ENCODE measurements around the gene BCAS3.
A peak's percentile ranks its signal among the peaks of the same experiment; 100 is the strongest.
"Not testable (repeated sequence)": the region's sequence is repeated elsewhere in the genome, so short reads cannot be mapped to it uniquely, and the experiment has no call there.

The BCAS3 gene

DNA sequence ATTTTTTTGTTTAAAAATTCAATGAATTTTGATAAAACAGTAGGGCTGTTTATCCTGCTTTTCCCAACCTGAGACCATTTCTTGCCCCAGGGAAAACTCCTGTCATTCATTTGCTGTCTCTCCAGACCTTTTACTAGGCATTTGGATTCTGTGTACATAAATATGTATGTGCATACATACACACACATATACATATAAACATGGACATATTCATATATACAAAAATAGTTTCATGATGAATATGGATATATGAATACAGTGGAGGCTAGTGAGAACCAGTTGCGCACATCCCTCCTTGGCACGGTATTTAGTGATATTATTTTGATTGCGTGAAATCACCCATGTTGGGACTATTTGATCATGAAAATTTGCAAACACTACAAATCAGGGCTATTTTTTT is 269.9 kb downstream of the BCAS3 start:
- no peak for DNase-seq

DNA sequence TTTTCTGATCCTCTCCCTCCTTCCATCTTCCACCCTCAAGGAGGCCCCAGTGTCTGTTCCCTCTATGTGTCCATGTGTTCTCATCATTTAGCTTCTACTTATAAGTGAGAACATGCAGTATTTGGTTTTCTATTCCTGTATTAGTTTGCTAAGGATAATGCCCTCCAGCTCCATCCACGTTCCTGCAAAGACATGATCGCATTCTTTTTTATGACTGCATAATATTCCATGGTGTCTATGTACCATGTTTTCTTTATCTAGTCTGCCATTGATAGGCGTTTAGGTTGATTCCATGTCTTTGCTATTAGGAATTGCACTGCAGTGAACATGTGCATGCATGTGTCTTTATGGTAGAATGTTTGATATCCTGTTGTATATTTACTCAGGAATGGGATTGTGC is 275.1 kb downstream of the BCAS3 start:
- no peak for DNase-seq

DNA sequence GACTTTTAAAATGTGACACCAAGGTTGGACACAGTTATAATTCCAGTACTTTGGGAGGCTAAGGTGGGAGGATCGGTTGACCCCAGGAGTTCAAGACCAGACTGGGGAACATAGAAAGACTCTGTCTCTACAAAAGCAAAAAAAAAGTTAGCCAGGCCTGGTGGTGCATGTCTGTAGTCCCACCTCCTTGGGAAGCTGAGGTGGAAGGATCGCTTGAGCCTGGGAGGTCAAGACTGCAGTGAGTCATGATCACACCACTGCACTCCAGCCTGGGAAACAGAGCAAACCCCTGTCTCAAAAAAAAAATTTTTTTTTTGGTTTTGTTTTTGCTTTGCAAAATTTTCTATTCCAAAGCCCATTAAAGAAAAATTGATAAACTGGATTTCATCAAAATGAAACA is 281.4 kb downstream of the BCAS3 start:
- no peak for DNase-seq

DNA sequence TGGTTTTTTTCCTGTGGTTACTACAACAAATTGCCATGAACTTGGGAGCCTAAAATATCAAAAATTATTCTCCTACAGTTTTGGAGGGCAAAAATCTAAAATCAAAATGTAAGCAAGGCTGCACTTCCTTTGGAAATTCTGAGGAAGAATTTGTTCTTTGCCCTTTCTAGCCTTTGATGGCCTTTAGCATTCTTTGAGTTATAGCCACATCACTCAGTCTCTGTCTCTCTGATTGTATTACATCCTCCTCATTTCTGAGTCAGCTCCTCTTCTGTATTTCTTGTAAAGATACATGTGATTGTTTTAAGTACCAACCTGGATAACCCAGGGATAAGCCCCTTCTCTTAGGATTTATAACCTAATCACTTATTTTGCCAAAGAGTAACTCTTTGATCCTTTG is 282.0 kb downstream of the BCAS3 start:
- DNase-seq, result no peak

DNA sequence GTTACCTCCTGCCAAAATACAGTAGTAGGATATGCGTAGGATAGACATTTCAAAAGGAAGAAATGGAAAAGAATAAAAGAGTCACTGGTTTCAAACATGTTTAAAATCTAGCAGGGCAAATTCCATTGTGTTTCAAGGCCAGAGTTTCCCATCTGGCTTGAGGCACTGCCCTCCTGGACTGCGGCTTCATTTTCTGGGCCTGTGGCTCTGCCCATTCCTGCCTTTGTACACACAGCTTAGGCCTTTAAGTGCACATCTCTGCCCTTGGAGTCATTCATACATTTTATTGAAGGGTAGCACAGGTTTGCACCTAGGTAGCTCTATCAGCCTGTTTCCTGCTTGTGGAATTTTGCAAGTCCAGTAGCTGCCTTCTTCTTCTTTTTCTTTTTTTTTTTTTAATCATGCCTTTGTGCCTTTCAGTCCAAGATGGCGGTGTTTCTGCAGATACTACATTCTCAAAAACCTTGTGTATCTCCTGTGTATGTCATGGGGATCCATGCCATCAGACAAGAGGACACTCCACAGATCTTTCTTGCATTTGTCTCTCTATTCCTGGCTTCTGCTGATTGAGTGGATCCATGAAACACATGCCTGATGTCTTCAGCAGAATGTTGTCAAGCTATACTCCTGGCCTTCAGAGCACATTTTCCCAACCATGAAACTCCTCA is 282.9 kb downstream of the BCAS3 start:
- no peak for DNase-seq

DNA sequence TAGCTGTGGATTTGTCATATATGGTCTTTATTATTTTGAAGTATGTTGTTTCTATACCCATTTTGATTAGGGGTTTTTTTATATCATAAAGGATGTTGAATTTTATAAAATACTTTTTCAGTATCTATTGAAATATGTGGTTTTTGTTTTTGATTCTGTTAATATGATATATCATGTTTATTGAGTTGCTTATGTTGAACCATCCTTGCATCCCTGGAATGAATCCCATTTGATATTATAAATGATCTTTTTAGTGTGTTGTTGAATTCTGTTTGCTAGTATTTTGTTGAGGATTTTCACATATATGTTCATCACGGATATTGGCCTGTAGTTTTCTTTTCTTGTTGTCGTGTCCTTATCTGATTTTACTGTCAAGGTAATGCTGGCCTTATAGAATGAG is 286.5 kb downstream of the BCAS3 start:
- DNase-seq, result no peak

DNA sequence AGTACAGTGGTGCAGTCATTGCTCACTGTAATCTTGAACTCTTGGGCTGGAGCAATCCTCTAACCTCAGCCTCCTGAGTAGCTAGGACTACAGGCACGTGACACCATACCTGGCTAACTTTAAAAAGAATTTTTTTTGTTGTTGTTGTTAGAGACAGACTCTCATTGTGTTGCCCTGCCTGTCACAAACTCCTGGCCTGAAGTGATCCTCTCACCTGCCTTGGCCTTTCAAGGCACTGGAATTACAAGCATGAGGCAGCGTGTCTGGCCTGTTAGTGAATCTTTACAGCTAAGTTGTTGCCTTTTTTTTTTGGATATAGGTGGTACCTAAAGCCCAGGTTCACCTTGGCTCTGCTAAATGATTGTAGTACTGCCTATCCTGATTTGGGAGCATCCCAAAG is 290.6 kb downstream of the BCAS3 start:
- DNase-seq, result no peak

DNA sequence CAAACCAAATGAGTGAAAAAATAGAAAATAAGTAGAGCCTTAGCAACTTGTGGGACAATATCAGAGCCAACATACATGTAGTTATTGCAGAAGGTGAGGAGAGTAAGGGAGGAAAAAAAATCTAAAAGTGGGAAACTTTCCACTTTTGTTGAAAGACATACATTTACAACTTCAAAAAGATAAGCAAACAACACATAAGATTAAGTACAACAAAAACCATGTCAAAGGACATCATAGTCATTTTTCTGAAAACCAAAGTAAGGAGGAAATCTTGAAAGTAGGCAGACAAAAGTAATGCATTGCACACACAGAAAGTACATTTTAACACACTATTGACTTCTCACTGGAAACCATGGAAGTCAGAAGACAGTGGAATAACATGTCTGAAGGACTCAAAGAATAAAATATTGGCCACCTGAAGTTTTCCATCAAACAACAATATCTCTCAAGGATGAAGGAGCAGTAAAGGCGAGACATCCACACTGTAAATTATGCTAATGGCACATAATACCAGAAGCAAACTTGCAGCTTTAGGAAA is 291.9 kb downstream of the BCAS3 start:
- DNase-seq, result no peak

DNA sequence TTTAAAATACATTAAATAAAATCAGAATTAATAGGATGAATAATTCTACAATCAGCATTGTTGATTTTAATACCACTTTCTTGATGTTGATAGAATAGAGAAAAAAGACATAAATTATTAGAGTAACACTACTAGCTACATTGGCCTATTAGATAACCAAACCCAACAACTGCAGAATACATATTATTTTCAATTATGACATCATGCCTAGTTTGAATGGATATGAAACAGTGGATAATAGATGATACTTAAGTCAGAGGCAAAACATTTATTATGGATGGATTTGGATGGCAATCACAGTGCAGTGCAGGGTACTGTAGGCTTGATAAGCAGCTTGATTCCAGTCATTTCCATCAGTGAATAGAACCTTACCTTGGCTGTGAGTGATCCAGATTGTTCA is 293.1 kb downstream of the BCAS3 start:
- DNase-seq, result no peak

DNA sequence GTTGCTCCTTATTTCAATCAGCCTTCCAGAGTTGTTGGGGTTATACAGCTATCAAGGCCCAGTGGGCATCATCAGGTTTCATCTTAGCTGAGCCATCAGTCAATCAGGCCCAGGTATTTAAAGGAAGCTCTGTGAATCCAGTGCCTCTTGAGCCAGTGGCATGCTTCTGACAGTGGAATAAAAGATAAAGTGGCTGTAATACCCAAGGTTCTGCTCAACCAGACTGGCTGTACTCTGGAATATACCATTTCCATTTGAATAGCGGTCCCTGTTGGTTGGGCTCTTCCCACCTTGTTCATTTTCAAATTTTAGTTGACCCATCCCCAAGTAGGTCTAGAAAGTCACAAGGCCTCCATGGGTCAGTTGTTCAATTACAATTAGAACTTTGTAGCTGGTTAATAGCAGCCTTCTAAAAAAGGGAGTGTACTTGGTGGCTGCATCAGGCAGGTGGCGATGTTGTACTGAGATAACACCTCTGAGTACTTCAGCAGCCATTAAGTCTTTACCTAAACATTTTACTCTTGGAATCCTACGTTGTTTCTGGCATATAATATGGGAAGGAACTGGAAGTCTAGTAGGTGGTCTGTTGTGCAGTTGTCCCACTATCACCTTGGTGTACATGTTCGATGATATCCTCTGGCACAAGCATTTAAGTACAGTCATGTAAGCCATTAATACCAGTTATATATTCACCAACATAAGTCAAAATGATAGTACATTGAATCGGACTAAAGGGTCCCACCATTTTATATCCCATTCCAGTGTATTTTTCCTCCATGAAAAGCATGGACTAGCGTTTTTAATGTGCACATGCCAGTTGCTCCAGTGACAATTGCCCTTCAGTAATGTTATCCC is 294.1 kb downstream of the BCAS3 start:
- peak; percentile 63 for DNase-seq

DNA sequence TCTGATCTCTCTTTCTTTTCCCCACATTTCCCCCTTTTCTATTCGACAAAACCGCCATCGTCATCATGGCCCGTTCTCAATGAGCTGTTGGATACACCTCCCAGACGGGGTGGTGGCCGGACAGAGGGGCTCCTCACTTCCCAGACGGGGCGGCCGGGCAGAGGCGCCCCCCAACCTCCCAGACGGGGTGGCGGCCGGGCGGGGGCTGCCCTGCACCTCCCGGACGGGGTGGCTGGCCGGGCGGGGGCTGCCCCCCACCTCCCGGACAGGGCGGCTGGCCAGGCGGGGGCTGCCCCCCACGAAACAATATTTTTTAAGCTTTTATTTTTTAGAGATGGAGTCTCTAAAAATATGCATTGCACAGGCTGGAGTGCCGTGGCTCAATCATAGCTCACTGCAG is 299.2 kb downstream of the BCAS3 start:
- not testable (repeated sequence) for DNase-seq

DNA sequence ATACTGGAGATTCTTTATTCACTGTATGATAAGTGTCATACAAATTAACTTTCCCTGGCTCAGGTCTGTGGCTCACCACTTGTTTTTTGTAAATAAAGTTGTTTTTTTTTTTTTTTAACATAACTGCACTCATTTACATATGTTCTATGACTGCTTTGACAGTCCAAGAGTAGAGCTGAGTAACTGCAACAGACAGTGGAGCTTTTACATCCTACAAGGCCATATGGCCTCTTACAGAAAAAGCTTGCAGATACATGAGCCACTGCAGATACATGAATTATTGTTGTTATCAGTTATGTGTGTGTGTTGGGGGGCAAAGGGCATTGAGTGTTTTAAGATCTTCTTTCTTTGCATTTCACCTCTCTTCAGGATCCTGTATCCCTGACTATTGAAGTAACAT is 311.7 kb downstream of the BCAS3 start:
- peak; percentile 45 for DNase-seq

DNA sequence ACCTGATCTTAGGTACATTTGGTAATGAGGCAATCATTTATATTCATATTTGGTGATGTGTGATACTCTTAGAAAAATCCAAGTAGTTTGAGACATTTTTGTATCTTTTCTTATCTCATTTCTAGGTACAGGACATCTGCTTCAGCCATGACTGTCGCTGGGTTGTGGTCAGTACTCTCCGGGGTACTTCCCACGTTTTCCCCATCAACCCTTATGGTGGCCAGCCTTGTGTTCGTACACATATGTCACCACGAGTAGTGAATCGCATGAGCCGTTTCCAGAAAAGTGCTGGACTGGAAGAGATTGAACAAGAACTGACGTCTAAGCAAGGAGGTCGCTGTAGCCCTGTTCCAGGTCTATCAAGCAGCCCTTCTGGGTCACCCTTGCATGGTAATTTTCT is 312.2 kb downstream of the BCAS3 start:
- DNase-seq, result no peak

DNA sequence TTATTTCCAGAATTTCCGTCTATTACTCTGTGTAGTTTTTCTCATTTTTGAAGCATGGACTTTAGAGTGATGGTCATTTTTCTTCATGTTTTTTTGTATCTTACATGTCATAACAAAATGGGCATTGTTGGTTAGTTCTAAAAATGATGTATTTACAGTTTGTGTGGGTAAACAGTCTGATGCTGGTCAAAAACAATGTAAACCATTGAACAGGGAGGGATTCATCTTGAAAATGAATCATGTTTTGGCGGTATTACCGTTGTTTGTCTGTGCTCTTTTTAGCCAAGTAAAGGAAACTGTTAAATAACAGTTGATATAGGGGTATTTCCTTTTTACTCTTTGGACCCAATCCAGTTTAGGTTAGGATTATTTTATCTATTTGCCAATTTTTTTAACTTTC is 315.8 kb downstream of the BCAS3 start:
- DNase-seq, result no peak

DNA sequence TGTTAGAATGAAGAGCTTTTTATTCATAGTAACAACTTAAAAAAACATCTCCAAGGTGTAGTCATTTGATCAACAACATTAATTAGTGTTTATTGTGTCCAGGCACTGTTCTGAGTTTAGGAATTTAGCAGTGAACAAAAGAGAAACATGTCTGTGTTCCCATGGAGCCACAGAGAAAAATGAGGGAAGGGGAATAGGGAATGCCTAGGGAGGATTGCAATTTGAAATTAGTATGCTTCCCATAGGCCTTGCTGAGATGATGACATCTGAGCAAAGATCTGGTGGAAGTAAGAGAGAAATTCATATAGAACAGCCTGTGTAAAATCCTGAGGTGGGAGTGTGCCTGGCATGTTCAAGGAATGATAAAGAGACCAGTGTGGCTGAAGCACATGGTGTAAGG is 318.0 kb downstream of the BCAS3 start:
- DNase-seq, result no peak

DNA sequence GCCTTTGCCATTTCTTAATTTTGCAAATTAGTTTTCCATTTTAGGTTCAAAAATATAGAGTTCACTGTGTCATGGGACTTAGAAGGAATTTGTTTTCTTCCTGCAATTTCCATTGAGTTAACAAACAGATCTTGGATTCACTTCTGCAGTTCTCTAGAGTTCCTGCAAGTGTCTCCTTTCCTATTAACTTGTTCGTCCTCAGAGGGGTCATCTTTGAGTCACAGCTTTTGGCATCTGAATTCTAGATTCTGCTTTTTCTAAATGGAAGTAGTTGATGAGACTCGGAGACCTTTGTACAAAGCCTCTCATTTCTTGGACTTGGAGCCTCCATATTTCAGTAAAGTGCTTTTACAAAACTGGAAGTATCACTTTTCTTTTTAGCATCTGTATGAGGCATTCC is 323.3 kb downstream of the BCAS3 start:
- DNase-seq, result no peak

DNA sequence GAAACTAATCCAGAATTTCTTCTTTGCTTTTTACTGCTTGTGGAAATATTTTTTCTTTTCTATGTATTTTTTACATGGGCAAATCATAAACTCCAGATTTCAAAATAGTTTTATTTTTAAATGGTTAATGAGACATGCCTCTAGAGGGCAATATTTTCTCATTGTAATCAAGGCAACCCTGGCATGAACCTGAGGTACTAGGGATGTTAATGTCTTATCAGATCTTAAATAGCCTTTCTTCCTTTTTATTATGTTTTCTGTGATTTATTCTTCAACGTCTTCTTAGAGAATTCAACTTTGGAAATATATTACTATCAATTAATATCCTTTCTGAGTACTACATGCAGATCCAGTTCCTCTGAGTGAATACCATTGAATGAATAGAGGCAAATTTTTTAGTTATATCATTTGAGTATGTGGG is 324.7 kb downstream of the BCAS3 start:
- peak; percentile 66 for DNase-seq

DNA sequence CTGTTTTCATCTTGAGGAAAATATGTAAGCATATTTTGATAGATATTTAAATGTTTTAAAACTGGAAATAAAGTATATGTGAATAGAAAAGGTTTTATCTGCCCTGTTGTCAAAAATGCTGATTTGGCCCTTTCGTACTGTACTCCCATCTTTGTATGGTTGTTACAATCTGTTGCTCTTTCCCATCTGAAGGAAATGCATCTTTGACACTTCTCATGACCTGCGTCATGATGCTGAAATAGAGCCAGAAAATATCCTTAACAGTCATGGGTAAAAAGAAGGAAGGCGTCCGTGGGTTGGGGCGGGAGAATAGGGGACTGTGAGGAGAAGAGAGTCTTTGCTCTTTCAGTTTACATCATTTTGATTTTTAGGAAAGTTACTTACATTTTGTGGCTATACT is 327.7 kb downstream of the BCAS3 start:
- DNase-seq, result no peak

DNA sequence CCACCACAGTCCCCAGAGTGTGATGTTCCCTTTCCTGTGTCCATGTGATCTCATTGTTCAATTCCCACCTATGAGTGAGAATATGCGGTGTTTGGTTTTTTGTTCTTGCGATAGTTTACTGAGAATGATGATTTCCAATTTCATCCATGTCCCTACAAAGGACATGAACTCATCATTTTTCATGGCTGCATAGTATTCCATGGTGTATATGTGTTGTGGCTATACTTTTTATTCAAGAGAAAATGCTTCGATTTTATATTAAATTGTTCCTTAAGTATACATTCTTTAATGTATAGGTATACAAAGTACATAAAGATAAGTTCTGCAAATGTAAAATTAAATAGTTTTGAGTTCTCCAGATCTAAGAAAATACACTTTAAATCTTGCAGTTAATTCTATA is 328.3 kb downstream of the BCAS3 start:
- DNase-seq, result not testable (repeated sequence)

DNA sequence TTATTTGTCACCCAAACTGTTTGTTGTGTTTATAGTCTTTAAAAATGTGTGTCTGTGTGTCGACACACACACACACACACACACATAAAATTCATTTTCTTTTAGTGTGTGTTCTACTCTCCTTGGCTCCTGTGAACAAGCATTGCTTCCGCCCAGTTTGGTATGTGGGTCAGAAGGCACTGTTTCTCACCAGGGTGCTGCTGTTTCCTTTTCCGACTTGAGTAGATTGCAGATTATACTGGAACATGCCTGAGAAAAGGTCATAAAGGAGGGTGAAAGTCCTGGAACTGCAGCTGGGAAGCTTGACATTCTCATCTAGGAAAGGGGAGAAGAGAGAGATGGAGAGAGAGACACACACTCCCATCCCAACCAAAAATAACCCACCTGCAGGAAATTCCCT is 330.3 kb downstream of the BCAS3 start:
- no peak for DNase-seq

DNA sequence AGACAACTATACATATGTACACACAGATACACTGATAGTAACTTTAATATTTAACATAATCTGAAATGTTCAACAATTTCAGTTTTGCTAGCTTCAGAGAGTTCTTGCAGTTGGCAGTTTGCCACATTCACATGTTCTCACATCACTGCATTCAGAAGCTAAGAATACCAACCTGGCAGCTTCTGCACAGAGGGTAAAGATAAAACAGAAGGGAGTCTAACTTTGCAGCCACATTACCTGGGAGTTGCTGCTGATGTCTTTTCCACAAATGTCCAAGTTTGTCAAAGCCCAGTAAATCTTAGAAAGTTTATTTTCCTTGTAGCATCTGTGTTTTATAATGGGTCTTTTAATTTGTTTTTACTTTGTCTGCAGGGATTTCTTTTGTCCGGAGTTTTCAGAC is 332.0 kb downstream of the BCAS3 start:
- DNase-seq, result peak; percentile 54

DNA sequence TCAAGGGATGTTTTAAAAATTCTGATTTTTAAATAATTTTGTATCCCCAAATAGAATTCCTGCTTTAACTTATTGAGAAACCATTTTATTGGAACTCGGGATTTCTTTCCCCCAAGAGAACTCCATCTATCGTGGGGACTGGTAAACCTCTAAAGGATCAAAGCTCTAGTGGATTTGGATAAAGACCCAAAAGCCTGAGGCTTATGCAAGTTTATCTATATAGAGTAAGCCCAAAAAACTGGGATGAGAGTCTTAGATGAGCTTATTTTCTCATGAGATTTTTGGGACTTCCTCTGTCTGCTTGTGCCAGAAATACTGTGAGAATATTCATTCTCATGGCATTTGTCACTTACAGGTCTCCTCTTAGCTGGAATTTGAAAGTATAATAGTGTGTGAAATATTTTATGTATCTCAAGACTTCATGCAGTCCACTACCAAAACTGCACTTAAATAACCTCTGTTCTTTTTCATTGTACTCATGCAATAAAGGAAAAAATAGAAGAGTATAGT is 333.1 kb downstream of the BCAS3 start:
- DNase-seq, result no peak

DNA sequence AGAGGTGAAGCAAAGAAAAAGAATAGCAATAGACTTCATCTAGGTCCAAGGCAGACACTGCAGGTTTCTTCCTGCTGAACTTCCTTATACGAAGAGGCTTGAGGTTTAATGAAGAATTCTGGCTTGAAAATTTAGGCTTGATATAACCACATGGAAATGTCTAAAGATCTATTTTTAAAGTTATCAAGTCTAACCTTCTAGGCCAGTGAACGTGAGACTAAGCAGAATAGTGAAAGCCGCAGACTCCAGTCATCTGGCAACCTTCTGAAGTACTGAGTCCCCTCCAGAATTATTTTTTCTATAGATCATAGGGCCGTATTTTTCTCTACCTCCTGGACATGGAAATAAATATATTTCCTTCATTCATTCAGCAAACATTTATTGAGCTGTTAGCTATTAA is 333.6 kb downstream of the BCAS3 start:
- DNase-seq, result no peak

DNA sequence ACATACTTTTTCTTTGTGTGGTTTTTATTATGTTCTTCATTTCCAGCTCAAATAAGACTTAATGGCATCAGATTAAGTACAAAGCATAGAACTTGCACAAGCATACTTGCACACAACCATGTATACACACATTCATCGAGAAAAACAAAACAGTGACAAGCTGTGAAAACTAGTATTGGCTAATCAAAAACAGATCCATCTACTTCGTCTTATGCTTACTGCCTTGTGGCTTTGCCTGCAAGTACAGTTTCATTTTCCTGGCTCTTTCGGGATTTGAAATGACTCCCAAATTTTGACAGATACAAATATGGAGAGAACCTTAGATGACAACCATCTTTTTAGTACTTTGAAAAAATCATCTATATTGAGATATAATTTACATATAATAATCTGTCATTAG is 338.3 kb downstream of the BCAS3 start:
- no peak for DNase-seq
